SH-SY5Y (cell line): ENCODE data around the gene CALU.

Source experiments
- GATA2 ChIP-seq: IDR thresholded peaks from 2 replicates; pipeline ENCODE4 v1.6.1; 2011; ENCODE audit warnings: mild to moderate bottlenecking, low read depth, low read length
- GATA3 ChIP-seq: IDR thresholded peaks from 2 replicates; pipeline ENCODE4 v1.6.1; 2011; ENCODE audit warnings: low read depth, mild to moderate bottlenecking, low read length, moderate library complexity

Gene CALU

DNA sequence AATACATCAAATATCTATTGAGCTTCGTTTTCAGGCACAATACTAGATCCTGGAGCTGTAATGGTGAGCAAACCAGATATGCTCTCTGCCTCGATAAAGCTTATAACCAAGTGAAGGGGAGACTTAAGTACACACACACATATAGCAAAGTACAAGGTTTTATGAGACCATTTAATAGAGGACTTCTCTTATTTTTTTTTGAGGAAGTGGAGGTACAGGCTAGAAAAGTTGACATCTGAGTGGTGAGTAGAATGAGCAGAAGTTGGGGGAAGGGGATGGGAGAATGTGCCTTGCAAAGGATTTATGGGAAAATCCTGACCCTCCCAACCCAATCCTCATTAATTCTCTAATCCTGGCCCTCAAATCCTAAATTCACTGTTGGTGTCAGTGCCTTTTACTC, 60.3 kb downstream of the CALU start:
- TF ChIP-seq GATA3 (no peak), GATA2 (no peak)

DNA sequence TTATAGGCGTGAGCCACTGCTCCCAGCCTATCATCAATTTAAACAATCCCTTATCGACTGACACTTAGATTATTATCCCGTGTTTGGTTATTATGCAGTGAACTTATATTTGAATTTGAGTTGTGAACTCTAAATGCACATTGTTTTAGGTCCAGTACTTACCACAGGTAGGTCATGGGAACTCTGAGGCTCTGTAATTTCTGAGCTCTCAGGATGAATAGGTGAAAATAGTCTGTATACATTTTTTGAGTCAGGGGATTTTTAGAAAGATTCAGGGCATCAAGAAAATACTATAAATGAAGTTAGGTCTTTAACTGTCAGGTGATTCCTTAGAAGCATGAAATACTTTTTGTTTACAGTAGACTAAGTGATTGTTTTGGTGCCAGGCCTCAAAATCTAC, 61.4 kb downstream of the CALU start:
- TF ChIP-seq GATA3 (no peak), GATA2 (no peak)

DNA sequence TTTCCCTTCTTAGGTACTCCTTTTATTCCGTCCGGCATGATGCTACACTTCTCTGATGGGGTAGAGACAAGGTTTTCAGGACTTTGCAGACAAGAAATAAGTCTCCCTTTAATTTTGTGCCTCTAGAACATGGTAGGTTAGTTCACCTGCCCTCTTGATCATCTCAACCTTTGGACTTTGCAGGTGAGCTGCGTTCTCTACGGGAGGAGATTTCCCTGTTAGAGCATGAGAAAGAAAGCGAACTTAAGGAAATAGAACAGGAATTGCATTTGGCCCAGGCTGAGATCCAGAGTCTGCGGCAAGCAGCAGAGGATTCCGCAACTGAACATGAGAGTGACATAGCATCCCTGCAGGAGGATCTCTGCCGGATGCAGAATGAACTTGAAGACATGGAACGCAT, 61.8 kb downstream of the CALU start:
- no peak for TF ChIP-seq GATA3
- TF ChIP-seq GATA2: no peak

DNA sequence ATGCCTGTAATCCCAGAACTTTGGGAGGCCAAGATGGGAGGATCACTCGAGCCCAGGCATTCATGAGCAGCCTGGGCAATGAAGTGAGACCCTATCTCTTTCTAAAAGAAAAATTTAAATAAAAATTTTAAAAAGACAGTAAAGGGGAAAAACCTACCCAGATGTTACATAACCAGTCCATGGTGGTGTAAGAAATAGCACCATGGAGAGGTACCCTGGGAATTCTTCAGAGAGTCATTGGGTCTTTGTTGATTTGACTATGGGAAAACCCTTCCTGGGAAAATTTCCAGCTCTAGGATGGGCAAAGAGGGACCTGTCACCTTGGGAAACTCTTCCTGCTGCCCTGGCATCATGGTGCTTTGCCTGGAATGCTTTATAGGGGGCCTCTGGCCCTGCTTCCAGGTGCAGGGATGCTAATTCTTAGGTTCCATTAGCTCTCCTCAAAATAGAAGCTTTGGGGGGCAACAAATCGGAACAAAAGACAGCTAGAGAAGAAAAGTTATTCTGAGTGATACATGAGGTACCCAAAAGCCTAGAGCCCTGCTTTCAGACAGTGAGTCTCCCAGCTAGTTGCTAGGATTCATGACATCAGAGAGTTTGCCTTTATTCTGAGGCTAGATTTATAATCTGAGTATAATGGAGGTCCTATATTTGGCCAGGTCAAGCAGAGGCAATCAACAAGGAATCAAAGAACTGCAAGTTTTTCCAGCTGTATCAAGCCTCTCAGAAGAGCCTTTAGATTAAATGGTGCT, 62.7 kb downstream of the CALU start:
- TF ChIP-seq GATA3: no peak
- no peak for TF ChIP-seq GATA2

DNA sequence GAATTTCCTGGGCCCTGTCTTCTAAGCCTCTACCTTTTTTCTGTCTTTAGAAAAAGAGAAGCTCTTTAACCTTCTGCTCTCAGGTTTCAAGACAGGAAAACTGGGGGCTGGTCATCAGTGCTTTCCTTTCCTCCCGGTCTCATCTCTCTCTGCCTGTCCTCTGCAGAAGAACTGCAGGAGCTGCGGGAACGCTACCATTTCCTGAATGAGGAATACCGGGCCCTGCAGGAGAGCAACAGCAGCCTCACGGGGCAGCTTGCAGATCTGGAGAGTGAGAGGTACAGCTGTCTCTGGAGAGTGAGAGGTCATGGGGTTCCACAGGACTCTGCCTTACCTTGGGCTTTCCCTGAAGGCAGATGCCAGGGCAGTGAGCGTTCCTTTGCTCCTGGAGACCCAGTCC, 65.3 kb downstream of the CALU start:
- TF ChIP-seq GATA2 (no peak), GATA3 (no peak)

DNA sequence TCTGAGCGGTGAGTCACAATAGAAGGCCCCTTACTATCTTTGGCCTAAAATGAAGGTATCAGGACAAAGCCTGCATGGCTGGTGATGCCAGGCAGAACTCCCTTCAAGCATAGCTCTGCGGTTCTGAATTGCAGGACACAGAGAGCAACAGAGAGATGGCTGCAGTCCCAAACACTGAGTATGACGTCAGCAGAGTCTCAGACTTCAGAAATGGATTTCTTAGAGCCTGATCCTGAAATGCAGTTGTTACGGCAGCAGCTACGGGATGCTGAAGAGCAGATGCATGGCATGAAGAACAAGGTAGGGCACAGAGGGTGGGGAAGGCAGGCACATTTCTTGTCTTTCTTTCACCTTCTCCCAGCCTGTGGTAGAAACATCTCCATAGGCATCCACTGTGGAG, 66.1 kb downstream of the CALU start:
- TF ChIP-seq GATA3 (no peak), GATA2 (no peak)

DNA sequence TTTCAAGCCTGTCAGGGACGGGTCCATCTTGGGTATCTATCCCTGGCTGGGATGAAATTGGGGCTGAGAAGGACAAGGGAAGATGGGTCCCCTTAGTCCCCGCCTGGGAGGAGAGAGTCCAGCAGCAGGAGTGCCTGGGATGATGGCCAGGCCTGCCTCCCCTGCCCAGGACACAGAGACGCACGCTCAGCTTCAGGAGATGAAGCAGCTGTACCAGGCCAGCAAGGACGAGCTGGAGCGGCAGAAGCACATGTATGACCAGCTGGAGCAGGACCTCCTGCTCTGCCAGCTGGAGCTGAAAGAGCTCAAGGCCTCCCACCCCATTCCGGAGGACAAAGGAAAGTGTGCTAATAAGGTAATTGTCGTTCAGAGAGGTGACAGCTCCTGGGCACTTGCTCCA, 68.0 kb downstream of the CALU start:
- TF ChIP-seq GATA3 (no peak), GATA2 (no peak)

DNA sequence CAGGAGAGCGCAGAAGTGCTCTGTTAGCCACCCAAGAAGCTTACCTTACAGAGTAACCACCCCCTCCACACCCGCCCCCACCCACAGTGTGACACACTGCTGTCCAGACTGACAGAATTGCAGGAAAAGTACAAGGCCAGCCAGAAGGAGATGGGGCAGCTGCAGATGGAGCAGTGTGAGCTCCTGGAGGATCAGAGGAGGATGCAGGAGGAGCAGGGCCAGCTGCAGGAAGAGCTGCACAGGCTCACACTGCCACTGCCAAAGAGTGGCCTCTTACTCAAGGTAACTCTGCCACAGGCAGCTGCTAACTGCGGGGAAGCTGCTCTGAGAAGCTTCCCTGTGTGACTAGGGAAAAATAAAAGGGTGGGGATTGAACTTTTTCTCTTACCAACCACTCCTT, 70.2 kb downstream of the CALU start:
- TF ChIP-seq GATA2: no peak
- no peak for TF ChIP-seq GATA3

DNA sequence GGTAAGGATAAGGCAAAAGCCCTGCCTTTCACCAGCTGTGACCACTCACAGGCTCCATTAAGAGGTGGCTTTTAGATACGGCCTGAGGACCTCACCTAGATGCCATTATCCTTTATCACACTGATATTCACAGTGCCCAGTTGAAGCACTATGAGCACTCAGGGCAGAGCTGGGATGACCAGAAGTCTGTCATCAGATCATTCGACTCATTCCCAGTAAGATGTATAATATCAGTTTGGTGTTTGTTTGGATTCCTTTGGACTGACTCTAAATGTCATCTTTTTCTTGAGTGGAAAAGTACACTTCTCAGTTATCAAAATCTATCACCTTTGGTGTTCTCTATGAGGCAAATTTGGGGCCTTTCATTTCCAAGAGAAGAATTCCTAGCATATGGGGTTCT, 71.3 kb downstream of the CALU start:
- TF ChIP-seq GATA3 (no peak), GATA2 (no peak)

DNA sequence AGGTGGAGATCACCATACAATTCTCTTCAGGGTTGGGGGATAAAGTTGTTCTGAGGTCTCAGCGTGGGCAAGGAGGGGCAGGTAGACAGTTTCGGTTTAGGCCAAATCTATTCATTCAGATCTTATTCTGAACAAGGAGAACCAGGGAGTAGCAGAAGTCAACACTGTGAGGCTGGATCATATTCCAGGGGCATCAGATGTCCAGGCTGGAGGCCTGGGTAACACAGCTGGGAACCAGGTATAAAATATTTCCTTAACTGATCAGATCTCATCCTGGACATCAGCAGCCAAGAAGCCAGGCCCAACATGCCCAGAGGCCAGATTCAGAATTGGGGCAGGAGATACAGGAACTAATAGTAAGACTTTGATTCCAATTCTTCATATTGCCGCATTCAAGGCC, 71.8 kb downstream of the CALU start:
- TF ChIP-seq GATA3 (no peak), GATA2 (no peak)

DNA sequence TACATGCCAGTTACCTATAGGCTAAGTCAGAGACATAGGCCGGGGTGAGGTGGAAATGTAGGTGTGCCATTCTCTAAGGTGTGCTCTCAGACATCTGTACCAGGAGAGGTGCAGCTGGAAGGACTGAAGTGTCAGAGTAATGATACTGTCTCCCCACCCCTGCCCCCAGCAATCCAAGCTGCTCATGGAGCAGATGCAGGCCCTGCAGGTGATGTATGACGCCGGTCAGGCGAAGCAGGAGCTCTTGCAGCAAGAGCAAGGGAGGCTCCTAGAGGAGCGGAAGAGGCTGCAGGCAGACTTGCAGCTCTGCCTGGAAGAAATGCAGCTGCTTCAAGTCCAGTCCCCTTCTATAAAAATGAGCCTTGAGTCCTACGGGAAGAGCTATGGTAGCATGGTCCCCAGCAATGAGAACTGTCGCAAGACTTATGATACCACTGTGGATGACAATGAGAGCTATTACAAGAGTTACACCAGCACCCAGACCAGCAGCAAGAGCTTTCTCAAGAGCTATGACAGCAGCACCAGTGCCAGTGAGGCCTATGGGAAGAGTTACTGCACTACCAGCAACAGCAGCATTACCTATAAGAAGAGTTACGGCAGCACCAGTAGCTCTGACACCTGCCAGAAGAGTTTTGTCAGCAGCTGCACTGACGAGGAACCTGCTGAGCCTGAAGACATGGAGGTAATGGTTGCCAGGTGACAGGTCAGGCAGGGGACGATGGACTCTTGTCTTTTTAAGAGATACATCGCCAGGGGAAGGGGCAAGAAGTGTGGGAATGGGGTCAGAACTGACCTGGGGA, 72.7 kb downstream of the CALU start:
- no peak for TF ChIP-seq GATA3
- TF ChIP-seq GATA2: no peak

DNA sequence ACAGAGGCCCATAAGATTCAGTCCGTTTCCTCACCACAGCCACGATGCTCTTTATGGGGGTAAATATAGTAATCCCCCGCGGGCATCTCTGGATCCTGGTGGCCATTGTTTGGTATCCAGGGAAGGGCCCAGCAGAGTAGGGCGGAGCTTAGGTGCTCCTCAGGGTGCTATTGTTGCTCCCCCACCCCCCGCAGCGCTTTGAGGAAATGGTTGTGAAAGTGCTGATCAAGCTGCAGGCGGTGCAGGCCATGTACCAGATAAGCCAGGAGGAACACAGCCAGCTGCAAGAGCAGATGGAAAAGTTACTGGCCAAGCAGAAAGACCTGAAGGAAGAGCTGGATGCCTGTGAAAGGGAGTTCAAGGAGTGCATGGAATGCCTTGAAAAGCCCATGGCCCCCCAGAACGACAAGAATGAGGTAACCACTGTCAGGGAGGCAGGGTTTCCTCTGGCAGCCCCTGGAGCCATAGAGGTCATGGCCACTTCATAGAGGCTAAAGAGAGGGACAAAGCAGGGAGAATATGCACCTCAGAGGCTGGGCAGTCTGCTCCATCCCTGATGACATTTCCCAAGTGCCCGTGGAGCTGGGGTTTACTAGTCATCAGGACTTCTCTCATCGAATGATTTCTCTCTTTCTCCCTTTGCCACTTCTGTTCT, 73.5 kb downstream of the CALU start:
- TF ChIP-seq GATA3 (no peak), GATA2 (no peak)

GRCh38 chr7:128814499-128814898, 75.3 kb downstream of the CALU start:
- TF ChIP-seq GATA3 (no peak), GATA2 (no peak)

GRCh38 chr7:128815289-128815942, 76.3 kb downstream of the CALU start:
- no peak for TF ChIP-seq GATA2

- TF ChIP-seq GATA2: no peak
- no peak for TF ChIP-seq GATA3
These were observed 79.5 kb downstream of the CALU start for GRCh38 chr7:128818694-128819093.
